GM18951 (cell line): ENCODE results near the gene CAMK2N2.

ENCODE experiments used
- POLR2A ChIP-seq: IDR thresholded peaks from 4 replicates; pipeline ENCODE4 v1.6.1; 2011; ENCODE audit warnings: mild to moderate bottlenecking; ENCODE audit not compliant: insufficient read length, insufficient read depth; ENCODE audit errors: extremely low read depth
- in situ Hi-C: fragments of 300-500 bp; cut with MboI; formaldehyde crosslinking; loops from one replicate; pipeline ENCODE4 v1.12.0; 2022; ENCODE audit warnings: low sequenced_read_pairs, mixed read lengths, inconsistent platforms; ENCODE audit not compliant: unreplicated experiment

The CAMK2N2 gene

DNA sequence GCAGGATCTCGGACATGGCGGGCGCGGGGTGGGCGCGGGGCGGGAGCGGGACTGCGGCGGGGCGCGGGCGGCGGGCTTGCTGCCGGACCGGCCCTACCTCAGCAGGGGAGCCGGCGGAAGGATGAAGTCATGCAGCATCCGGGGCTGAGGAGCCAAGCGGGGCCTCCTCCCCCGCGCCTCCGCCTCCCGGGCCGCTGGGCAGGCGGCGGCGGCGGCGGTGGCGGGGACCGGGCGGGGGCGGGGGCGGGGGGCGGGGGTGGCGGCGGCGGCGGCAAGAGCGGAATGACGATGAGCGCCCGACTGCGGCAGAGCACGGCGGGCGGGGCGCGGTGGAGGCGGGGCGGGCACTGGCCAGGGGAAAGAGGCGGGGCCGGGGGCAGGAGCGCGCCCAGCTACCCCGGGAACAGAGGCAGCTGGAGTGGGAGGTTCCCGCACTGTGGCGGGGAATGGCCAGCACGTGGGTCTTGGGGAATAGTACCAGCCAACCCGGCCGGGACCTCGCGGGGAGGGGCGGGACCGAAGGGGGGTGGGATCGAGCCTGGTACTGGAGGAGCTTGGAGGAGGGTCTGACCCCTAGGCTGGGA lies at the start of gene CAMK2N2:
CAMK2N2 (minus strand) TSS at position 284 of the 584 bp plus-strand sequence; CDS start at position 16, 268 bp downstream.
- TF ChIP-seq POLR2A = no peak
- in situ Hi-C loops = no loop called here

DNA sequence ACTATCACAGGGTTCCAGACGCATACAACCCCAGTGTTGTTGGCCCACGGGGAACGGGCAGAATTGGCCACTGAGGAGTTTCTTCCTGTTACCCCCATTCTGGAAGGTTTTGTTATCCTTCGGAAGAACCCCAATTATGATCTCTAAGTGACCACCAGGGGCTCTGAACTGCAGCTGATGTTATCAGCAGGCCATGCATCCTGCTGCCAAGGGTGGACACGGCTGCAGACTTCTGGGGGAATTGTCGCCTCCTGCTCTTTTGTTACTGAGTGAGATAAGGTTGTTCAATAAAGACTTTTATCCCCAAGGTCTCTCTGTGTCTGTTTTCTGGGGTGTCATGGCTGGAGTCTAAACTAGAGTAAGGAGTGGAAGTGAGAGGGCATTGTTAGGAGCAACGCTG lies 47.4 kb upstream of the CAMK2N2 start:
- in situ Hi-C loops = no loop called here
- no peak for TF ChIP-seq POLR2A

DNA sequence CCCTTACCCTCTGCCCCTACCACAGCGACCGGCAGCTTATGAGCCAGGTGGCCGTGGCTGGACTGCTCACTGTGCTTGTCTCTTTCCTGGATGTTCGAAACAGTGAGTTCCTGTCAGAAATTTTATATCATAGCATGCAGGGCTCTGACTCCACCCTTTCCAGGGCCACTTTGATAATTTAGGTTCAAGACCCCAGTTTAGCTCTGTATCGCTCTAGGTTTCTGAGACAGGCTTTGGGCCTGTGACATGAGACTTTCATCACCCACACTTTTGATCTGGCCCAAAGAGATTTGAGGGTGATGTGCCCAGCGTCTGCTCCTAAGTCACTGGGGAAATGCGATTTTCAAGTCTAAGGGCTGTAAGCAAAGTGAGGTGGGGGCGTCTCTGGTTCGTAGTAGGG lies 46.6 kb upstream of the CAMK2N2 start:
- TF ChIP-seq POLR2A = no peak
- in situ Hi-C loops = no loop called here

DNA sequence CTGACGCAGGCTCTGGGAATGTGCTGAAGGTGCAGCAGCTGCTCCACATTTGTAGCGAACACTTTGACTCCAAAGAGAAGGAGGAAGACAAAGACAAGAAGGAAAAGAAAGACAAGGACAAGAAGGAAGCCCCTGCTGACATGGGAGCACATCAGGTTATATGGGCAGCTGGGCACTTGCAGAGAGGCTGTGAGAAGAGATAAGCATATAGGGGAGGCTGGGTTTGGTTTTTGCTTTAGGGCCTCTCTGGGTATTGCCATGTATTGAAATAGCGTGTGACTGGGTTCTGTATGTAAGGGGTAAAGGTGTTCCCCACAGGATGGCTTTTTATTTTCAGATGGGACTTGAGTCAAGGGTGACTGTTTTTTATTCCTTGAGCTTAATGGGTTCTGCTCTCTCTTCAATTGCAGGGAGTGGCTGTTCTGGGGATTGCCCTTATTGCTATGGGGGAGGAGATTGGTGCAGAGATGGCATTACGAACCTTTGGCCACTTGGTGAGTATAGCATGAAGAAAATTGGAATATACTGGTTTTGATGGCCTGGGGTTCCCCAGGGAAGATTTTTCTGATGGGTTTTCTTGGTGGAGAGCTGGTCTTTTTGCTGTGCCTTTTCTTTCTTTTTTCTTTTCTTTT lies 45.1 kb upstream of the CAMK2N2 start:
- in situ Hi-C loops = no loop called here
- no peak for TF ChIP-seq POLR2A

DNA sequence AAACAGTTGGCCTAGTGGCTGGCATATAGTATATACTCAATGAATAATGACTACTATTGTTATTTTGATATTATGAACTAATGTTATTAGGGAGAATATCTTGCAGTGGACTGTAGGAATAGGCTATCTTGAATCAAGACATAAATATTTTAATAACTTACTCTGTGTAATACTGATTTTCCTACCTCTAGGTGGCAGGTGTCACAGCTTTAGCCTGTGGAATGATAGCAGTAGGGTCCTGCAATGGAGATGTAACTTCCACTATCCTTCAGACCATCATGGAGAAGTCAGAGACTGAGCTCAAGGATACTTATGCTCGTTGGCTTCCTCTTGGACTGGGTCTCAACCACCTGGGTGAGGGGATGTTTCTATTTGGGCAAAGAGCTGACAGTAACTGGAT lies 44.2 kb upstream of the CAMK2N2 start:
- no peak for TF ChIP-seq POLR2A

DNA sequence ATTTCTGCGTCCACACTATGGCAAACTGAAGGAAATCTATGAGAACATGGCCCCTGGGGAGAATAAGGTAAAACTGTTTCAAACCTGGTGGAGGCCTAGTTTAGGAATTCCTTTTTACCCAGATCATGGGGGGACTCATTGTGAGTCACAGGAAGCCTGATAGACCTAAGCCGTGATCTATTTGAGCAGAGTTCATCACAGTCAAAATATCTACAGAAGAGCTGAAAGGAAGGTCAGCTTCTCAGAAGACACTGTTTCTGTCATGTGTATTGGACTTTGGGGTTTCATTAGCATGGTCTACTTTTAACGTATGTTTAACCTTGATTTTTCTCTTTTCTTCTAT lies 39.0 kb upstream of the CAMK2N2 start:
- in situ Hi-C loops = no loop called here
- no peak for TF ChIP-seq POLR2A

More for the DNA sequence above, 44.2 kb upstream of the CAMK2N2 start:
- in situ Hi-C loops = no loop called here

DNA sequence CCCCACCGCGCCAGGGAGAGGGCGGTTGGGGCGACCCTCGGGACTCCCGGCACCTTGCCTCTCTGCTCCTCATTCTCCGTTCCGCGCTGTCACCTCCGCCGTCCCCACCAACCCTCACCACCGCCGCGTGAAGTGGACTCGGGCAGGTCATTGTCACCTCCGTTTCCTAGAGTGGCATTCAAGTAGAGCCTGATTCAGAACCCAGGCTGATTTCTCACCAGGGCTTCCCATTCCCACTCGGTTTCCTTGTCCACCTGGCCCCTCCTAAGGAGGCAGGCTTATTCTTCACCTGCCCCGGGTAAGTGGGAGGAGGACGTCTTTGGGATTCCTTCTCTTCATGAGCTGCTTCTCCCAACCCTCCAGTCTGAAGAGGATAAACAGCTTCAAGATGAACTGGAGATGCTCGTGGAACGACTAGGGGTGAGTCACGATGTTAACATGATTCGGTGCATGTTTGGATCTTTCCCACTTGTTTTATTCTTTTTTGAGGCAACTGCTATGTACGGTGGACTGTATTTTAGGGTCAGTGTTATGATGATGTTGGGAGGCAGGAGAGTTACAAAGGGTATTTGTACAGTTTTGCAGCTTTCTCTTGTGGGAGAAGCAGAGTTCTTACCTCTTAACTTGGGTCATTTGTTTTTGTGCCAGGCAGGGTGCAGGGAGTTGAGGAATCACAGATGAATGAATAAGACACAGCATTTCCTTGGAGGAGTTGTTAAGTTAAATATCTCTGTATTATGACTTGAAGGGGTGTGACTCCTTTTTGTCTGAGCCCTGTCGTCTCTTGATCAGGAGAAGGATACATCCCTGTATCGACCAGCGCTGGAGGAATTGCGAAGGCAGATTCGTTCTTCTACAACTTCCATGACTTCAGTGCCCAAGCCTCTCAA lies 38.4 kb upstream of the CAMK2N2 start:
- in situ Hi-C loops = no loop called here
- TF ChIP-seq POLR2A = no peak

DNA sequence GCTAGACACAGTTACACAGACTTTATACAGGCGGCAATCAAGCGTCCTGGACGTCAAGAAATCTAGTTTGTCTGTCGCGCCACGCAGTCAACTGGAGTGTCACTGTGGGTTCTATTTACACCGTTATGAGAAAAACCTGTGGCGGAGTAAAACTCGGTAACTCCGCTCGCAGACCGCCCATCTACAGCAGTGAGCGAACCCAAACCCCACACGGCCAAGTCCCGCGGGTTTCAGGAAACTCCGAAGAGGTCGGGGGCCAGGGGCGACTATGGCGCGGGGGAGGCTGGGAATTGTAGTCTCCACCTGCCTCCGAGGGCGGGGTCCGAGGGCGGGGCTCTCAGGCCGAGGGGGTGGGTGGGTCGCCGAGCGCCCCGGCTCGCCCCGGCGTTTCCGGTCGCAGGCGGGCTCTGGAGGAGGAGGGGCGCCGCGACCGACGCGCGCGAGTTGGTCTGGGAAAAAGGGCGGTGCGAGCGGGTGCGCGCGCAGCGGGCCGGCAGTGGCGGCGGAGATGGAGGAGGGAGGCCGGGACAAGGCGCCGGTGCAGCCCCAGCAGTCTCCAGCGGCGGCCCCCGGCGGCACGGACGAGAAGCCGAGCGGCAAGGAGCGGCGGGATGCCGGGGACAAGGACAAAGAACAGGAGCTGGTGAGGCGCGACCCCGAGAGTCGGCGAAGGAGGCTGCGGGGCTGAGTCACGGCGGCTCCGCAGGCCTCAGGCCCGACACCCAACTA lies 37.6 kb upstream of the CAMK2N2 start, which contains the start of gene PSMD2:
PSMD2 (plus strand) TSS at position 483 of the 729 bp plus-strand sequence; CDS start at position 509, 26 bp downstream.
- in situ Hi-C loops = no loop called here
- TF ChIP-seq POLR2A = peak; percentile 86

DNA sequence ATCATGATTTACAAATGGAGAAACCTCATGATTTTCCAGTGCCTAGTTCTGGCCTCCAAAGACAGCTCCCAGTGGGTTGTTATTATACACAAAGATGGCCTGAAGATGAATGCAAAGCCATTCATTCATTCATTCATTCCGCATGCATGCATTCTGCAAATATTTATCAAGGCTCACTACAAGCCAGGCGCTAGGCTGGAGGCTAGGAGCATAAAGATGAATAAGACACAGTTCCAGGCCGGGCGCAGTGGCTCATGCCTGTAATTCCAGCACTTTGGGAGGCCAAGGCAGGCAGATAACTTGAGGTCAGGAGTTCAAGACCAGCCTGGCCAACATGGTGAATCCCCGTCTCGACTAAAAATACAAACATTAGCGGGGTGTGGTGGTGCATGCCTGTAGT lies 35.3 kb upstream of the CAMK2N2 start:
- TF ChIP-seq POLR2A = no peak
- in situ Hi-C loops = no loop called here

DNA sequence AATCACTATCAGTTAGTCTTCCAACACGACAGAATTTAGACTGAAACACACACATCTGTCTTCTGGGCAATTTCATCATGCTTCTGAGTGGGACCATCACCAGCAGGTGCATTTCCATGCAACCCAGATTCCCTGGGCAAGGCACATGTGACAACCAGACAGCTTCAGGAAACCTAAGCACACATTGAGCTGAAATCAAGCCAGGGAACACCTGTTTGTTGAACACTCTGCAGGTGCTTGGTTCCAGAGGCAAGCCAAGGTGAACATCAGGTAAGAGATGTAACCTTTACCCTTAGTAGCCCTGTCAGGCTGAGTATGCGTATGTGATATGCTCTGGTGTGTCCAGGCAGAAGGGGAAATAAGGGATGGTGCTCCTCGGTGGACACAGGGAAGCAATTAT lies 34.4 kb upstream of the CAMK2N2 start:
- in situ Hi-C loops = no loop called here
- no peak for TF ChIP-seq POLR2A

DNA sequence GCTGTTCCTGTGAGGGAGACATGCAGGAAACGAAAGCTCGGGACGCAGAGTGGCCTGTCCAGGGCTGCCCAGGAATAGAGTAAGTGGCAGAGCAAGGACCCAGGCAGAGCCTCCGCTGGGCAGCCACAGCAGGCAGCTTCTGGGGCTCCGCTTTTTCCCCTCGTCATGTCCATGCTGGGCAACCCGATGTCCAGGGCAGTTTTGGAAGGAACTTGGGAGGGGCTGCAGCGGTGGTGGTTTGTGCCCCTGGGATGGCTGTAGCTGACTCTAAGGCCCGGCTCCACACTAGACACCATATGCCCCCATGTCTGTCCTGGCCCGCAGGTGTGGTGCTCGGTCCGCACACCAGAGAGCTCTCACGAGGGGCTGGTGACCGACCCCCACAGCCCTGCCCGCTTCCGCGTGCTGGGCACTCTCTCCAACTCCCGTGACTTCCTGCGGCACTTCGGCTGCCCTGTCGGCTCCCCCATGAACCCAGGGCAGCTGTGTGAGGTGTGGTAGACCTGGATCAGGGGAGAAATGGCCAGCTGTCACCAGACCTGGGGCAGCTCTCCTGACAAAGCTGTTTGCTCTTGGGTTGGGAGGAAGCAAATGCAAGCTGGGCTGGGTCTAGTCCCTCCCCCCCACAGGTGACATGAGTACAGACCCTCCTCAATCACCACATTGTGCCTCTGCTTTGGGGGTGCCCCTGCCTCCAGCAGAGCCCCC lies 30.5 kb upstream of the CAMK2N2 start:
- in situ Hi-C loops = no loop called here
- no peak for TF ChIP-seq POLR2A

DNA sequence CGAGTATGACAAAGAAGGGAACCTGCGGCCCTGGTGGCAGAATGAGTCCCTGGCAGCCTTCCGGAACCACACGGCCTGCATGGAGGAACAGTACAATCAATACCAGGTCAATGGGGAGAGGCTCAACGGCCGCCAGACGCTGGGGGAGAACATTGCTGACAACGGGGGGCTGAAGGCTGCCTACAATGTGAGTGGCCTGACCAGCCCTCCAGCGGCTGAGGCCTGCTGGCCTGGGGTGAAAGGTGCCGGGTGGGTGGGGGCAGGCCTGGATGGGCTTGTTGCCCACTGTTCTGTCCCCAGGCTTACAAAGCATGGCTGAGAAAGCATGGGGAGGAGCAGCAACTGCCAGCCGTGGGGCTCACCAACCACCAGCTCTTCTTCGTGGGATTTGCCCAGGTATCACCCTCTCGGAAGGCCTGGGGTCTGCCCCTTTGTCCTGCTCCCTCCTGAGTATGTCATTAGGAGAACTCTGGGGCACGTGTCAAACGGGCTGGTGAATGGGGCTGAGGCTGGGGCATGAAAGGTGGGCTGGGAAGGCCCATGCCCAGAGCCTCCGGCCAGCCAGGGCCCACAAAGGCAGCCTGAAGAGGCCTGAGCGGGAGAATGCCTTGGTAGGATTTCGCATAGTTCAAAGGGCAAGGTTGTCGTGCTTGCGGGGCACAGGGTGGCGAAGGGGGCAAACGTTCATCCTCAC lies 29.8 kb upstream of the CAMK2N2 start:
- in situ Hi-C loops = no loop called here
- no peak for TF ChIP-seq POLR2A
